ENCODE measurements around the gene TBK1. TPM values are rescaled to one million over a fixed set of nuclear protein-coding genes. Genes with fewer than 3 reads are reported as not detected.

Gene TBK1
- total RNA-seq, 1 donor from 2014 or later: 19.8 TPM

- peaks cover 3 to 21% (median 19%) of the 10 kb centered on the region in 3 donors for H3K4me1 ChIP-seq (ENCODE audit: control insufficient read depth in 3 of 3, insufficient read depth in 3 of 3, low read length in 3 of 3)
- no peak overlapping the region for H3K9ac ChIP-seq (ENCODE audit: low read depth in 1 of 3, low read length in 3 of 3)
- no peak overlapping the region for H3K4me3 ChIP-seq (ENCODE audit: low read length in 3 of 3)
- no peak overlapping the region for H3K27ac ChIP-seq (ENCODE audit: low read depth, low read length)
- H3K36me3 ChIP-seq (ENCODE audit: control insufficient read depth in 3 of 3, insufficient read depth in 3 of 3, low read length in 3 of 3): peaks cover 15 to 31% (median 18%) of the 10 kb centered on the region in 3 donors
- H3K9me3 ChIP-seq (ENCODE audit: control insufficient read depth in 3 of 3, low read length in 3 of 3): no peaks in the 10 kb centered on the region
- H3K27me3 ChIP-seq (ENCODE audit: control insufficient read depth in 3 of 3, insufficient read depth in 3 of 3, low read length in 3 of 3): no peaks in the 10 kb centered on the region
These were observed 14.3 kb downstream of the TBK1 start for GRCh38 chr12:64466178-64466577.

- Histone ChIP-seq H3K36me3 (ENCODE audit: control insufficient read depth in 3 of 3, insufficient read depth in 3 of 3, low read length in 3 of 3) (peaks cover 15 to 25% (median 18%) of the 10 kb centered on the region in 3 donors), H3K9me3 (ENCODE audit: control insufficient read depth in 3 of 3, low read length in 3 of 3) (no peaks in the 10 kb centered on the region), H3K4me3 (ENCODE audit: low read length in 3 of 3) (no peak overlapping the region), H3K4me1 (ENCODE audit: control insufficient read depth in 3 of 3, insufficient read depth in 3 of 3, low read length in 3 of 3) (peaks cover 3 to 22% (median 21%) of the 10 kb centered on the region in 3 donors), H3K9ac (ENCODE audit: low read depth in 1 of 3, low read length in 3 of 3) (no peak overlapping the region), H3K27ac (ENCODE audit: low read depth, low read length) (peak overlapping the region; percentile 67), H3K27me3 (ENCODE audit: control insufficient read depth in 3 of 3, insufficient read depth in 3 of 3, low read length in 3 of 3) (no peaks in the 10 kb centered on the region)
These were observed 17.0 kb downstream of the TBK1 start for GRCh38 chr12:64468966-64469365.

DNA sequence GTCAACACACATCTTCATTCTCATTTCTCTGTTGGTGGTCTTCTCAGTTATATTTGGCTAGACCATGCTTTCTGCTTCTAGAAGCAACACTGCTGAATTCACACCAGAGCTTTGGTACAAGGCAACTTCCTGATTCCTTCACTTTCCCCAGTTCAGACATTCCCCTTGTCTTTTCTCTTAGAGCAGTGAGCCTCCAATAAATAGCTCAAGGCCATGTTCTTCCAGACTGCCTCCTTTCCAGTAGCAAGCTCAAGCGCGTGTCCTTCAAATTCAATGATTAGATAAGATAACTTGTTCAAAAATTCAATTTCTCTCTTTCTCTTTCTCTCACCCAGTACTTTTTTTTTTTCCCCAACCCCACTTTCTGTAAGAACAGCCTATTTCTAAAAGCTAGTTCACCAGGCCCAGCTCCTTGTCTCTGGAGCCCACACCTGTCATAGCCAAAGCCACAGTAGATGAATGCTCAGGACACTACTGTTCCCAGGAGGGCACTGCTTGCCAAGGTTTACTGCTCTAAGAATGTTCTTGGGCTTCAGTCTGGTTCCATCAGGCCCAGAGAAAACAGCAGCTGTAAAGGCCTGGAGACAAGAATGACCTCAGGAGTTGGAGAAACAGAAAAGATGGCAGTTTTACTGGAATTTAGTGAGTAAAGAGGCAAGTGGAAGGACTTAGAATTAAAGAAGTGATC, 17.7 kb downstream of the TBK1 start:
- Histone ChIP-seq H3K4me3 (ENCODE audit: low read length in 3 of 3) (no peak overlapping the region), H3K4me1 (ENCODE audit: control insufficient read depth in 3 of 3, insufficient read depth in 3 of 3, low read length in 3 of 3) (peaks cover 3 to 22% (median 21%) of the 10 kb centered on the region in 3 donors), H3K36me3 (ENCODE audit: control insufficient read depth in 3 of 3, insufficient read depth in 3 of 3, low read length in 3 of 3) (peaks cover 15 to 25% (median 20%) of the 10 kb centered on the region in 3 donors), H3K9ac (ENCODE audit: low read depth in 1 of 3, low read length in 3 of 3) (peak overlapping the region in 2 of 3 donors; percentile 32 to 51), H3K27ac (ENCODE audit: low read depth, low read length) (peak overlapping the region; percentile 67), H3K27me3 (ENCODE audit: control insufficient read depth in 3 of 3, insufficient read depth in 3 of 3, low read length in 3 of 3) (no peaks in the 10 kb centered on the region), H3K9me3 (ENCODE audit: control insufficient read depth in 3 of 3, low read length in 3 of 3) (no peaks in the 10 kb centered on the region)

- Histone ChIP-seq H3K27ac (ENCODE audit: low read depth, low read length) (peak overlapping the region; percentile 67), H3K27me3 (ENCODE audit: control insufficient read depth in 3 of 3, insufficient read depth in 3 of 3, low read length in 3 of 3) (no peaks in the 10 kb centered on the region), H3K9me3 (ENCODE audit: control insufficient read depth in 3 of 3, low read length in 3 of 3) (no peaks in the 10 kb centered on the region), H3K4me1 (ENCODE audit: control insufficient read depth in 3 of 3, insufficient read depth in 3 of 3, low read length in 3 of 3) (peaks cover 3 to 22% (median 21%) of the 10 kb centered on the region in 3 donors), H3K36me3 (ENCODE audit: control insufficient read depth in 3 of 3, insufficient read depth in 3 of 3, low read length in 3 of 3) (peaks cover 10 to 25% (median 19%) of the 10 kb centered on the region in 3 donors), H3K4me3 (ENCODE audit: low read length in 3 of 3) (no peak overlapping the region), H3K9ac (ENCODE audit: low read depth in 1 of 3, low read length in 3 of 3) (peak overlapping the region in 2 of 3 donors; percentile 10 to 40)
These were observed 18.6 kb downstream of the TBK1 start for GRCh38 chr12:64470495-64470894.

DNA sequence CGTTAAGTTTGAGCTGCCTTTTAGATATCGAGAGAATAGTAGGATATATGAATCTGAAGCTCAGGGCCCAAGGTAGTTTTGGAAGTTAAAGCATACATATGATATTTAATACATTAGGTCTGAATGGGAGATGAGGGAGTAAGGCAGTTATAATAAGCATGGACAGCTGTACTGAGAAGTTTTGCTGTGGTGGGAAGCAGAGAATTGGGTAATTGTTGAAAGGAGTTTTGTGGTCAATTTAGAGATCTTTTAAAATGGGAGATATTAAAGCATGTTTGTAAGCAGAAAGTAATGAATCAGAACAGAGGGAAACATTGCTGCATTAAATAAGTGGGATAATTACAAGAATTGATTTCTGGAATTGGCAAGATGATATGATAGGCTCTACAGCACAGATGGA, 21.3 kb downstream of the TBK1 start:
- no peak overlapping the region for H3K27ac ChIP-seq (ENCODE audit: low read depth, low read length)
- no peaks in the 10 kb centered on the region for H3K27me3 ChIP-seq (ENCODE audit: control insufficient read depth in 3 of 3, insufficient read depth in 3 of 3, low read length in 3 of 3)
- H3K36me3 ChIP-seq (ENCODE audit: control insufficient read depth in 3 of 3, insufficient read depth in 3 of 3, low read length in 3 of 3): peaks cover 7 to 24% (median 16%) of the 10 kb centered on the region in 3 donors
- peaks cover 3 to 22% (median 21%) of the 10 kb centered on the region in 3 donors for H3K4me1 ChIP-seq (ENCODE audit: control insufficient read depth in 3 of 3, insufficient read depth in 3 of 3, low read length in 3 of 3)
- H3K9ac ChIP-seq (ENCODE audit: low read depth in 1 of 3, low read length in 3 of 3): no peak overlapping the region
- H3K4me3 ChIP-seq (ENCODE audit: low read length in 3 of 3): no peak overlapping the region
- peaks cover 0 to 2% (median 0%) of the 10 kb centered on the region in 3 donors for H3K9me3 ChIP-seq (ENCODE audit: control insufficient read depth in 3 of 3, low read length in 3 of 3)

GRCh38 chr12:64475518-64475917, 23.6 kb downstream of the TBK1 start:
- Histone ChIP-seq H3K9me3 (ENCODE audit: control insufficient read depth in 3 of 3, low read length in 3 of 3) (peaks cover 0 to 2% (median 0%) of the 10 kb centered on the region in 3 donors), H3K36me3 (ENCODE audit: control insufficient read depth in 3 of 3, insufficient read depth in 3 of 3, low read length in 3 of 3) (peaks cover 3 to 19% (median 19%) of the 10 kb centered on the region in 3 donors), H3K27ac (ENCODE audit: low read depth, low read length) (no peak overlapping the region), H3K4me1 (ENCODE audit: control insufficient read depth in 3 of 3, insufficient read depth in 3 of 3, low read length in 3 of 3) (peaks cover 0 to 7% (median 5%) of the 10 kb centered on the region in 3 donors), H3K9ac (ENCODE audit: low read depth in 1 of 3, low read length in 3 of 3) (no peak overlapping the region), H3K4me3 (ENCODE audit: low read length in 3 of 3) (no peak overlapping the region), H3K27me3 (ENCODE audit: control insufficient read depth in 3 of 3, insufficient read depth in 3 of 3, low read length in 3 of 3) (no peaks in the 10 kb centered on the region)

DNA sequence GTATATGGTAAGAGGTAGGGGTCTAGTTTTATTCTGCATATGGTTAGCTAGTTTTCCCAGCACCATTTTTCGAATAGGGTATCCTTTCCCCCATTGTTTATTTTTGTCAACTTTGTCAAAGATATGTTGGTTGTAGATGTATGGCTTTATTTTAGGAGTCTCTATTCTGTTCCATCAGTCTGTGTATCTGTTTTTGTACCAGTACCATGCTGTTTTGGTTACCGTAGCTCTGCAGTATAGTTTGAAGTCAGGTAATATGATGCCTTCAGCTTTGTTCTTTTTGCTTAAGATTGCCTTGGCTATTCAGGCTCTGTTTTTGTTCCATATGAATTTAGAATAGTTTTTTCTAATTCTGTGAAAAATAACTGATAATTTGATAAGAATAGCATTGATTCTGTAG, 24.9 kb downstream of the TBK1 start:
- H3K9ac ChIP-seq (ENCODE audit: low read depth in 1 of 3, low read length in 3 of 3): no peak overlapping the region
- H3K4me3 ChIP-seq (ENCODE audit: low read length in 3 of 3): no peak overlapping the region
- H3K9me3 ChIP-seq (ENCODE audit: control insufficient read depth in 3 of 3, low read length in 3 of 3): peaks cover 0 to 2% (median 0%) of the 10 kb centered on the region in 3 donors
- H3K27me3 ChIP-seq (ENCODE audit: control insufficient read depth in 3 of 3, insufficient read depth in 3 of 3, low read length in 3 of 3): no peaks in the 10 kb centered on the region
- H3K36me3 ChIP-seq (ENCODE audit: control insufficient read depth in 3 of 3, insufficient read depth in 3 of 3, low read length in 3 of 3): peaks cover 3 to 22% (median 19%) of the 10 kb centered on the region in 3 donors
- H3K4me1 ChIP-seq (ENCODE audit: control insufficient read depth in 3 of 3, insufficient read depth in 3 of 3, low read length in 3 of 3): no peaks in the 10 kb centered on the region
- no peak overlapping the region for H3K27ac ChIP-seq (ENCODE audit: low read depth, low read length)

- Histone ChIP-seq H3K4me1 (ENCODE audit: control insufficient read depth in 3 of 3, insufficient read depth in 3 of 3, low read length in 3 of 3) (no peaks in the 10 kb centered on the region), H3K4me3 (ENCODE audit: low read length in 3 of 3) (no peak overlapping the region), H3K9ac (ENCODE audit: low read depth in 1 of 3, low read length in 3 of 3) (no peak overlapping the region), H3K27me3 (ENCODE audit: control insufficient read depth in 3 of 3, insufficient read depth in 3 of 3, low read length in 3 of 3) (no peaks in the 10 kb centered on the region), H3K36me3 (ENCODE audit: control insufficient read depth in 3 of 3, insufficient read depth in 3 of 3, low read length in 3 of 3) (peaks cover 7 to 28% (median 28%) of the 10 kb centered on the region in 3 donors), H3K9me3 (ENCODE audit: control insufficient read depth in 3 of 3, low read length in 3 of 3) (peaks cover 0 to 2% (median 0%) of the 10 kb centered on the region in 3 donors), H3K27ac (ENCODE audit: low read depth, low read length) (no peak overlapping the region)
These were observed 26.7 kb downstream of the TBK1 start for GRCh38 chr12:64478661-64479060.

DNA sequence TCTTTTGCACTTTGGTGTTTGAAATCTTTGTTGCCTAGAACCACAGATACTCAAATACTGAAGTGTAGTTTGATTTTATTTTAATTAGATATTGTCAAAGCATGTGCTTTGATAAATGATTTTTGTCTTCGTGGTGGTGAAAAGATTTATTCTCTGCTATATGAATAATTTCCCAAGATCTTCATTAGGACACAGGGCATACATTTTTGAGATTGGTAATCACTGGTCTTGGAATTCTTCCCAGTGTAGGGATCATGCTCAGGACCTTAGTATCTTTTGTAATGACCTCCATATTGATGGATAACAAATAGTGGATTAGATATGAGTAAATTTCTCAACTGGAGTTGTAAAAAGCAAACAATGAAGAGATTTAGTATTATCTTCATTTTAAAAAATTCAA, 28.2 kb downstream of the TBK1 start:
- peaks cover 0 to 2% (median 0%) of the 10 kb centered on the region in 3 donors for H3K9me3 ChIP-seq (ENCODE audit: control insufficient read depth in 3 of 3, low read length in 3 of 3)

DNA sequence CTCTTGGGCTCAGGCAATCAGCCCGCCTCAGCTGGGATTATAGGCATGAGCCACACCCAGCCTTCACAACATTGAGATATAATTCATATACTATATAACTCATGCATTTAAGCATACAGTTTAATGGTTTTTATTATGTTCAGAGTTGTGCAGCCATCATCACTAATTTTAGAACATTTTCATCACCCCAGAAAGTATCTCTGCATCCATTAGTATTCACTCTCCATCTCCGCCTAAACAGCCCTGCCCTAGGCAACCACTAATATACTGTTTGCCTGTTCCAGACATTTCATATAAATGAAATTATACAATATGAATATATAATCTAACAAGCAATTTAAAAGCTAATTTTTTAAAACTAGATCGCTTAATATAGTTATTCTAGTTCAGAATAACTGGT, 34.7 kb downstream of the TBK1 start:
- Histone ChIP-seq H3K36me3 (ENCODE audit: control insufficient read depth in 3 of 3, insufficient read depth in 3 of 3, low read length in 3 of 3) (peaks cover 21 to 40% (median 40%) of the 10 kb centered on the region in 3 donors), H3K27me3 (ENCODE audit: control insufficient read depth in 3 of 3, insufficient read depth in 3 of 3, low read length in 3 of 3) (no peaks in the 10 kb centered on the region), H3K9ac (ENCODE audit: low read depth in 1 of 3, low read length in 3 of 3) (no peak overlapping the region), H3K4me1 (ENCODE audit: control insufficient read depth in 3 of 3, insufficient read depth in 3 of 3, low read length in 3 of 3) (no peaks in the 10 kb centered on the region), H3K9me3 (ENCODE audit: control insufficient read depth in 3 of 3, low read length in 3 of 3) (no peaks in the 10 kb centered on the region), H3K4me3 (ENCODE audit: low read length in 3 of 3) (no peak overlapping the region), H3K27ac (ENCODE audit: low read depth, low read length) (no peak overlapping the region)

More for the DNA sequence above, 28.2 kb downstream of the TBK1 start:
- Histone ChIP-seq H3K4me3 (ENCODE audit: low read length in 3 of 3) (no peak overlapping the region), H3K27ac (ENCODE audit: low read depth, low read length) (no peak overlapping the region), H3K9ac (ENCODE audit: low read depth in 1 of 3, low read length in 3 of 3) (no peak overlapping the region), H3K36me3 (ENCODE audit: control insufficient read depth in 3 of 3, insufficient read depth in 3 of 3, low read length in 3 of 3) (peaks cover 9 to 22% (median 20%) of the 10 kb centered on the region in 3 donors), H3K27me3 (ENCODE audit: control insufficient read depth in 3 of 3, insufficient read depth in 3 of 3, low read length in 3 of 3) (no peaks in the 10 kb centered on the region), H3K4me1 (ENCODE audit: control insufficient read depth in 3 of 3, insufficient read depth in 3 of 3, low read length in 3 of 3) (no peaks in the 10 kb centered on the region)

Measured in skeletal muscle tissue (tissue), 4 donors.